NCI-H2107 (cell line): Measurements from ENCODE around the gene ME3.

Source experiments
- DNase-seq: peaks from one replicate; lab custom pipeline; 2025; lab: John Stamatoyannopoulos, UW

The ME3 gene

GRCh38 chr11:86692746-86693145 is 20.3 kb upstream of the ME3 start:
- DNase-seq, result no peak

DNA sequence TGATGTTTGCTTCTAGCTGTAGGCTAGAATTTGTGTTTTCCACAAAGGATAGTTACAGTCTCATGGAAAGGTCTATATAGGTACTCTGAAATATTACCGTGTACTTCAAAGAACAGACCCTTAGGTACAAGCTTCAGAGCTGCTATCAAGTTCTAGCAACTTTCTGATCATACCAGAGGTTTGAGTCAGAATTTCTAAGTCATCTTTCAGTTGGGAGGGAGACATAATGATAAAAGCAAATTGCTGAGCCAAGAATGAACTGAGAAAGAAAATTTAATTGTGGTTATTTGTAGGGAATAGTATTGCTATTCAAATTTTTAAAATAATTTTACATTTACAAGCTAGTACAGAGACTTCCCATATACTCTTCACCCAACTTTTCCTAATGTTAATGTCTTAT is 19.9 kb upstream of the ME3 start:
- DNase-seq, result no peak

GRCh38 chr11:86688398-86689179 is 16.2 kb upstream of the ME3 start:
- no peak for DNase-seq

- no peak for DNase-seq
These were observed 14.9 kb upstream of the ME3 start for GRCh38 chr11:86687185-86687778.

GRCh38 chr11:86686531-86686930 is 14.1 kb upstream of the ME3 start:
- no peak for DNase-seq

DNA sequence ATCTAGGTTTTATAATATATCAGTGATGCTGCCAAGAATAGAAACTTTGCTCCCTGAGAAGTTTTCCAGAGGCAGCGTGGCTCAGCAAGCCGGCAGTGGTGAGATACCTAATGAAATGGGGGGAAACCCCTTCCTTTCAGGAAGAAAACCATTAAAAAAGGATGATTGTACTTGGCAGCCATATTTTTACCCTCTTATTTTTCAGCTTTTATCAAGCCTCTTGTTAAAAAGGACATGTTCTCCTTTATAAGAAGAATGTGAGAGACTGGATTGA is 9.0 kb upstream of the ME3 start:
- no peak for DNase-seq

- DNase-seq, result no peak
These were observed 8.5 kb upstream of the ME3 start for GRCh38 chr11:86680716-86681482.

DNA sequence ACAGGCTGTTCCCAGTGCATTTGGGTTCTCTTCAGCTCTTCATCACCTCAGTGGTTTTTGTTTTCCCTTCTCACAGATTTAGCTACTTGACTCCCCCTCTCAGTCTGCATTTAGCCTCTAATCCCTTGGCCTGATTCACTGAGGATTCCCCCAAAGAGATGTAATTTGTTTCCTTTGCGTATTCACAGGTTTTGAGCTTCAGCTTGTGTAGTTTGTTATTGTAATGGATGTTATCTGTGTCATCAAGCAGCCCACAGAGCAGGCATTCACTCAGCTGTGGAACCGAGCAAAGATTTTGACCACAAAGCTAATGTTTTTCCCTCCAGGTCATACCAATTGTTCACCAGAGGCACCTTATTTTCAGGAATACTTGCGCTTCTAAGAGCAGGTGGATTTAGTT is 6.4 kb upstream of the ME3 start:
- DNase-seq, result no peak

DNA sequence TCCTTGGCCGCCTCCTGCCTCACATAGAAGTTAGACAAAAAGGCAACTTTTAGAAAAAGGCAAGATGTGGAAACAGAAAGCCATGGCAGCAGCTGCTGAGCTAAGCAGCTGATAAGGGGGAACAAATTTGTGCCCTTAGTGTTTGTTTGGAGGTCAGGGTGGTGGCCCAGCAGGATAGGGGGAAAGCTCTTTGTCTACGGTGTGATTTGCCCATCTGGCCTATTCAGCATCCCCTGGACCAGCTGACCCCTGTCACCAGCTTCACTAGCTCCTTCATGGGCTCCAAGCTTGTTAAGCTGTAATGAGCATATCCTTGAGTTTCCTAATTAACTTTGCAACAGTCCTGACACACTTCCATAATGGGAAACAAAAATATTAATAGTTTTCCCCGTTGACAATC is 5.9 kb upstream of the ME3 start:
- no peak for DNase-seq

DNA sequence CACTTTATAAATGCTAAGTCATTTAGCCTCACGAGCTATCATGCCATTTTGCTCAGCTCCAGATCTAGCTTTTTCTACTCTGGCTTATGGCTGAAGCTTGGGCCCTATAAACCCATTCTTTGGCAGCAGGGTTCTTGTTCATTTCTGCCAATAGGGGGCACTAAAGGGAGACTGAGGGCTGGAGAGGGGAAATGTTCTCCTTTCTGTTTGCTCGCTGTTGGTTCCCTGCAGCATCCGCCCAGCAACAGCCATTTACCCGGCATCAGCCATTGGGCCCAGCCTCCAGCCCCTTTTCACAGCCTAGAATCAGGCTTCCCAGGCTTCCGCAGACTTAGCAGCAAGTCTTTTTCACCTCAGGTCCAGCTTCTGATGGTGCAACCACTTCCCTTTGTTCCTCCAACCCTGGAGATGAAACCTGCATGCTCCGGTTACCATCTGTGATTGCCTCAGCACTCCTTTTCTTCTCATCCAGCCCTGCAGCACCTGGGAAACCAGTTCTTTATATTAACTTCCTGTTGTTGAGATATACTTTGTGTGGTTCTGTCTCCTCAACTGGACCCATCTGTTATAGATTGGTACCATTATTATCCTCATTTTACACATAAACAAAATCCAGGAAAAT is 4.2 kb upstream of the ME3 start:
- no peak for DNase-seq

DNA sequence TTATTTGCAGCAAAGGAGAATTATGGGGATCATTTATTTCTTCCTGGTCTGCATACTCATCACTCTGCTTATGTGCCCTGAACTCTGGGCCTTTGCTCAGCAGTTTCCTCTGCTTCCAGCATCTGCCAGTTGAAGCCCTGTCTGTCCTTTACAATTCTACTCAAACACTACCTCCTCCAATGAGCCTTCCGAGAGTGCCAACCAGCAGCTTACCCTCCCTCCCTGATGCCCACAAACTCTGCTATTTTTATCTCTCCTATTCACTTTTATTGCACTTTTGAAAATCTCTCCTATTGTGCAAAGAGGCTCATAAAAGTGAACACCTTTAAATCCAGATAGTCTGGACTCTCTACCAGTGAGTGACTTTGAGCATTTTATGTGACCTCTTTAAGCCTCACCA is 3.6 kb upstream of the ME3 start:
- no peak for DNase-seq

- no peak for DNase-seq
These were observed 2.6 kb upstream of the ME3 start for GRCh38 chr11:86675017-86675416.

DNA sequence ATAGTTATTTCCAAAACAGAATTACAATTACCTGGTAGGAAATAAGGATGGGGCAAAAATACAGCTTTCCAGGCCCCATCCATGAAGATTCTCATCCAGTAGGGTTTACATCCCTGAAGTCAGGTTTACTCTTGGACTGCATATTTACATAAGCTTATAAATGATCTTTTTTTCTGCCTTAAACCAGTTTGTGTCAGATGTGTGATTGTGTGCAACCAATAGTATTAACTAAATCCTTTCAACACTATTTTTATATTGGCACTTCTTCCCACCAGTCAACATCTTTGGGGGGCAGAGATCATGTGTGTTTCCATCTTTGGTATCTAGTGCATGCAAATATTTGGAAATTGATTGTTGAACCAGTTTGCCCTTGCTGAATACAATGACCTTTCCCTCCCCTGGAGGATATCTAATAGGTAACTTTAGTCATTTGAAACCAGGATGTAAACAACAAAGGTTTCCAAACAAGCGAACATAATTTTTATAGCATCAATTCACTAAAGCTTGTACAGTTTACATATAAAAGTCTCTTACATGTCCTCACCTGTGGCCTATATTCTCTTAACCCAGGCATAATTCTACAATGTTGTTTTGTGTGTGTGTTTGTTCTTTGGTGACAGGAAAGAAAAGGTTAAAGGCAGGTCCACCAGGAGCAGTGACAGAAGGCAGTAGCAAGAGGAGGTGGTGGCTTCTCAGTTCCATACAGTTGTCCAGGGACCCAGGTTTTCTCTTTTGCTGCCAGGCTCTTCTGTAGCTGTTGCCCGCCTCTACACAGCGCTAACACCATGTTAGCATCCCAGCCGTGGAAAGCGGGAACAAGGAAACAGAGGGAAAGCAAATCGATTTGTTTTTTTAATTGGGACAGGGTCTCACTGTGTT is 1.7 kb upstream of the ME3 start:
- DNase-seq, result no peak

GRCh38 chr11:86673055-86673843 is 833 bp upstream of the ME3 start:
- no peak for DNase-seq

DNA sequence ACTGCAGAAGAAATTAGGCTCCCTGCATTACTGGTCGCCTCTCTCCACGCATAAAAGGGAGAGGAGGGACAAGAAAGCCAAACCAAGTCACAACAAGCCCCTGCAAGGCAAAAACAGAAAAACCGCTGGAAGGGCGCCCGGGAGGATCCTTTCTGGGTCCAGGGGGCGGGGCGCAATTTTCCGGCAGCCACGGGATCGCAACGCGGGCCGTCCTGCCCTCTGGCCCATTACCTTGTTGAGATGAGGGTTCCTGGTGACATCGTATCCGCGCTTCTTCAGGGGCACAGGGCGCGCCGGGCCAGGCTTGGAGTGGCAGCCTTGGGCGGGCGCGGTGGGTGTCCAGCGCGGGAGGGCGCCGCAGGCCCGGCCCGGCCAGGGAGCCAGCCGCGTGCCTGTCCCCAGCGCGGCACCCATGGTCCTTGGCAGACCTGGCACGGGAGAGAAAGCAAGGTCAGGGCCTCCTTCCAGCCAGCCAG is 847 bp downstream of the ME3 start:
- no peak for DNase-seq

DNA sequence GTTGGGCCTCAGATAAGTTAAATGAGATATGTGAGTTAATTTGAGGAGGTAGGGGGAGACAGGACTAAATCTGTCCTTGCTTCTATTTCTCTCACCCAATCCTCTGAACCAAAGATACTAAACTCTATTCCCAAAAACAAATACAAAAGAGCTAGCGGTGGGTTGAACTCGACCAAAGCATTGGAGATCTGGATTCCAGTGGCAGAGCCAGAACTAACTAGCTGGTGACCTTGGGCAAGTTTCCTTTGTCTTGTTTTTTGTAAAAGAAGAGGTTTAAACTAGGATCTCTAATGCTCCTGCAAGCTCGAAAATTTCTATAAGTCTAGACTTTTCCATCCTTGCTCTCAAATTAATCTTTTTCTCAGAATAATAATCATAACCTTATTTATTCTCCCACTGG is 1.5 kb downstream of the ME3 start:
- DNase-seq, result no peak

GRCh38 chr11:86670181-86670580 is 2.2 kb downstream of the ME3 start:
- no peak for DNase-seq

DNA sequence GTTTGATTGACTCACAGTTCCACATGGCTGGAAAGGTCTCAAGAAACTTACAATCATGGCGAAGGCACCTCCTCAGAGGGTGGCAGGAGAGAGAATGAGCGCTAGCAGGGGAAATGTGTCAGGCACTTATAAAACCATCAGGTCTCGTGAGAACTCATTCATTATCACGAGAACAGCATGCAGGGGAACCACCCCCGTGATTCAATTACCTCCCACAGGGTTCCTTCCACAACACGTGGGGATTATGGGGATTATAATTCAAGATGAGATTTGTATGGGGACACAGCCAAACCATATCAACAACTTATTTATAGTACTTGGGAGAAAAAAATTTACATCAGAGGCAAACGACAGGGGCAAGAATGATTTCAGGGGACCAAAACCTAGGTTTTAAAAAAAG is 3.0 kb downstream of the ME3 start:
- no peak for DNase-seq

- DNase-seq, result no peak
These were observed 3.5 kb downstream of the ME3 start for GRCh38 chr11:86668929-86669328.

DNA sequence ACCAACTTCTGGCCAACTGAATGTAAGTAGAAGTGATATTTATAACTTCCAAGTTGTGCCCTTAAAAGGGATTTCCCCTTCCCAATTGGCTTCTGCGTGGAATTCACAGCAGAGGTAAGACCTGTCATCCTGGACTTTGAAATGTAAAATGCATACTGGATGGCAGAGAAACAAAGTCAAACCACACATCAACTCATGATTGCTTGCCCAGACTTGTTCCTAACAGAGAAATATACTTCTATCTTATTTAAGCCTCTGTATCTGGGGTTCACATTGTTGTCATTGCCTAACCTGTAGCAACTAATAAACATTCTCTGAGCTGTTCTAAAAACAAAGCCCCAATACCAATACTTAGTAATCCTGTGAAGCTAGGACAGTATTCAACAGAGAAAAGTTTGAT is 6.2 kb downstream of the ME3 start:
- no peak for DNase-seq

- DNase-seq, result no peak
These were observed 7.5 kb downstream of the ME3 start for GRCh38 chr11:86664930-86665329.
